Measurements from ENCODE around the gene UBE2C.

- TF ChIP-seq CTCF (conservative IDR thresholded peaks at IDR 0.05) = no peak
- TF ChIP-seq ZFX (IDR thresholded peaks at IDR 0.05) = no peak
Measured at GRCh38 chr20:45841407-45842129, 29.1 kb downstream of the UBE2C start.
